ENCODE measurements around the gene TRIM17. TPM values are rescaled to one million over a fixed set of nuclear protein-coding genes. Genes with fewer than 3 reads are reported as not detected.

Gene TRIM17
- total RNA-seq, 1 donor from 2014 or later = 1.5 TPM

GRCh38 chr1:228426518-228427175 lies 10.0 kb upstream of the TRIM17 start:
- no peak overlapping the region for H2AFZ ChIP-seq (ENCODE audit: low read depth, low read length)
- H3K4me2 ChIP-seq (ENCODE audit: low read length) = no peak overlapping the region
- no peak for DNase-seq (ENCODE audit: low read depth)
- no peaks in the 10 kb centered on the region for H3K27me3 ChIP-seq (ENCODE audit: insufficient read depth, low read length)
- Mint-ChIP-seq H3K27ac (ENCODE audit: unreplicated experiment) (no peak overlapping the region), H3K36me3 (ENCODE audit: low read depth, unreplicated experiment) (peaks cover 5% of the 10 kb centered on the region), H3K9me3 (ENCODE audit: unreplicated experiment) (peaks cover 5% of the 10 kb centered on the region), H3K4me3 (ENCODE audit: unreplicated experiment) (no peak overlapping the region), H3K4me1 (ENCODE audit: low read depth, unreplicated experiment) (no peaks in the 10 kb centered on the region), H3K27me3 (ENCODE audit: low read depth, unreplicated experiment) (peaks cover 61% of the 10 kb centered on the region)
- no peaks in the 10 kb centered on the region for H3K4me1 ChIP-seq (ENCODE audit: insufficient read depth, low read length)
- H3K27ac ChIP-seq (ENCODE audit: low read depth, low read length) = no peak overlapping the region
- H3K9me3 ChIP-seq (ENCODE audit: insufficient read depth, low read depth, low read length) = no peaks in the 10 kb centered on the region
- no peak overlapping the region for H3K4me3 ChIP-seq (ENCODE audit: insufficient read depth, low read depth, low read length)
- H3K36me3 ChIP-seq (ENCODE audit: insufficient read depth, low read length) = no peaks in the 10 kb centered on the region
- TF ChIP-seq CTCF (IDR thresholded peaks at IDR 0.05; ENCODE audit: insufficient read depth, low read depth, low read length) (no peak), EZH2 (IDR thresholded peaks at IDR 0.05; ENCODE audit: insufficient read depth, low read length) (no peak)
- no peak overlapping the region for H3K9ac ChIP-seq (ENCODE audit: low read length)
- H4K20me1 ChIP-seq (ENCODE audit: insufficient read depth, low read length) = no peaks in the 10 kb centered on the region
- no peaks in the 10 kb centered on the region for H3K79me2 ChIP-seq (ENCODE audit: insufficient read depth, low read length)
- FAIRE-seq = no peak

GRCh38 chr1:228424685-228425660 lies 8.3 kb upstream of the TRIM17 start:
- Histone ChIP-seq H3K36me3 (ENCODE audit: insufficient read depth, low read length) (no peaks in the 10 kb centered on the region), H3K9ac (ENCODE audit: low read length) (no peak overlapping the region), H3K9me3 (ENCODE audit: insufficient read depth, low read depth, low read length) (no peaks in the 10 kb centered on the region), H3K4me2 (ENCODE audit: low read length) (no peak overlapping the region), H3K79me2 (ENCODE audit: insufficient read depth, low read length) (no peaks in the 10 kb centered on the region), H3K4me1 (ENCODE audit: insufficient read depth, low read length) (no peaks in the 10 kb centered on the region), H2AFZ (ENCODE audit: low read depth, low read length) (no peak overlapping the region), H4K20me1 (ENCODE audit: insufficient read depth, low read length) (no peaks in the 10 kb centered on the region), H3K4me3 (ENCODE audit: insufficient read depth, low read depth, low read length) (no peak overlapping the region), H3K27me3 (ENCODE audit: insufficient read depth, low read length) (no peaks in the 10 kb centered on the region), H3K27ac (ENCODE audit: low read depth, low read length) (no peak overlapping the region)
- DNase-seq (ENCODE audit: low read depth) (no peak), FAIRE-seq (no peak)
- Mint-ChIP-seq H3K9me3 (ENCODE audit: unreplicated experiment) (peaks cover 7% of the 10 kb centered on the region), H3K4me3 (ENCODE audit: unreplicated experiment) (no peak overlapping the region), H3K36me3 (ENCODE audit: low read depth, unreplicated experiment) (peaks cover 9% of the 10 kb centered on the region), H3K27ac (ENCODE audit: unreplicated experiment) (no peak overlapping the region), H3K27me3 (ENCODE audit: low read depth, unreplicated experiment) (peaks cover 58% of the 10 kb centered on the region), H3K4me1 (ENCODE audit: low read depth, unreplicated experiment) (no peaks in the 10 kb centered on the region)
- TF ChIP-seq CTCF (IDR thresholded peaks at IDR 0.05; ENCODE audit: insufficient read depth, low read depth, low read length) = no peak
- TF ChIP-seq EZH2 (IDR thresholded peaks at IDR 0.05; ENCODE audit: insufficient read depth, low read length) = no peak

All from astrocyte (in vitro differentiated cells and primary cell).